Forelimb muscle (tissue), 1 donor: ENCODE measurements around the gene BYSL. TPM values are rescaled to one million over a fixed set of nuclear protein-coding genes. Genes with fewer than 3 reads are reported as not detected.
A peak's percentile ranks its signal among the peaks of the same experiment; 100 is the strongest.

Experiments used
- DNase-seq: peaks from one replicate; pipeline ENCODE4 v3.0.0-alpha.2; 2013; ENCODE audit warnings: low read depth
- polyA plus RNA-seq: library from polyadenylated mRNA; unstranded; fragments of 120-200 nt; gene quantifications from one replicate; pipeline ENCODE4 v1.2.1, GENCODE V29; 2013; ENCODE audit not compliant: insufficient read length

The BYSL gene
- polyA plus RNA-seq, result 33.3 TPM

GRCh38 chr6:41920921-41921711 is at the start of gene BYSL, which contains the start of gene MED20:
BYSL (plus strand) TSS chr6:41921499; CDS start chr6:41921563, 64 bp downstream.
MED20 (minus strand) TSS chr6:41921139; CDS start chr6:41921018, 121 bp downstream.
- DNase-seq, result peak; percentile 87

GRCh38 chr6:41871691-41872090 is 49.6 kb upstream of the BYSL start:
- DNase-seq, result no peak

GRCh38 chr6:41872147-41872546 is 49.2 kb upstream of the BYSL start:
- no peak for DNase-seq

- DNase-seq, result no peak
These were observed 46.6 kb upstream of the BYSL start for GRCh38 chr6:41874741-41875140.

- DNase-seq, result no peak
These were observed 44.1 kb upstream of the BYSL start for GRCh38 chr6:41877051-41877680.

- DNase-seq, result no peak
These were observed 43.1 kb upstream of the BYSL start for GRCh38 chr6:41878246-41878645.

- DNase-seq, result no peak
These were observed 42.3 kb upstream of the BYSL start for GRCh38 chr6:41878961-41879405.

GRCh38 chr6:41881506-41881905 is 39.8 kb upstream of the BYSL start:
- DNase-seq, result no peak

GRCh38 chr6:41884957-41885356 is 36.3 kb upstream of the BYSL start:
- DNase-seq, result no peak

- no peak for DNase-seq
These were observed 35.4 kb upstream of the BYSL start for GRCh38 chr6:41885930-41886329.

GRCh38 chr6:41887331-41887751 is 34.0 kb upstream of the BYSL start:
- no peak for DNase-seq

- no peak for DNase-seq
These were observed 28.3 kb upstream of the BYSL start for GRCh38 chr6:41892921-41893564.

GRCh38 chr6:41894366-41895299 is 26.7 kb upstream of the BYSL start:
- no peak for DNase-seq

GRCh38 chr6:41895300-41896233 is 25.7 kb upstream of the BYSL start, which contains the start of gene USP49:
USP49 (minus strand) TSS chr6:41895375; CDS start chr6:41806983, 88,392 bp downstream.
- DNase-seq, result peak; percentile 34

- DNase-seq, result no peak
These were observed 25.0 kb upstream of the BYSL start for GRCh38 chr6:41896281-41896680.

GRCh38 chr6:41900861-41901260 is 20.4 kb upstream of the BYSL start:
- no peak for DNase-seq

GRCh38 chr6:41901882-41902519 is 19.3 kb upstream of the BYSL start:
- no peak for DNase-seq

GRCh38 chr6:41909727-41910126 is 11.6 kb upstream of the BYSL start:
- DNase-seq, result no peak

GRCh38 chr6:41914343-41914742 is 7.0 kb upstream of the BYSL start:
- no peak for DNase-seq
